Upper lobe of right lung (tissue), 1 donor: ENCODE measurements around the gene KRTAP9-3. TPM values are rescaled to one million over a fixed set of nuclear protein-coding genes. Genes with fewer than 3 reads are reported as not detected.

ENCODE experiments used
- ATAC-seq: fragments of 200-7000 bp; cut with Tn5 transposase; one replicate; pipeline ENCODE4 v1.9.1; 2020; ENCODE audit warnings: mild to moderate bottlenecking, moderate library complexity
- DNase-seq: peaks from one replicate; pipeline ENCODE4 v3.0.0-alpha.2; 2020
- H3K27ac ChIP-seq: fragments of 200-600 bp; one replicate; pipeline ENCODE4 v1.8.0; 2022
- H3K27me3 ChIP-seq: fragments of 200-600 bp; one replicate; pipeline ENCODE4 v1.8.0; 2022; ENCODE audit warnings: mild to moderate bottlenecking
- H3K36me3 ChIP-seq: fragments of 200-600 bp; one replicate; pipeline ENCODE4 v1.8.0; 2022
- H3K4me1 ChIP-seq: fragments of 200-600 bp; one replicate; pipeline ENCODE4 v1.8.0; 2022
- H3K4me3 ChIP-seq: fragments of 200-600 bp; one replicate; pipeline ENCODE4 v1.8.0; 2022; ENCODE audit warnings: mild to moderate bottlenecking
- H3K9me3 ChIP-seq: fragments of 200-600 bp; one replicate; pipeline ENCODE4 v1.8.0; 2022
- intact Hi-C: fragments of 100-400 bp; cut with DNase I; formaldehyde crosslinking; loops from one replicate; pipeline ENCODE4 v1.11.0; 2022
- total RNA-seq: library from RNA; stranded (reverse); fragmentation: NEBNext Ultra II Directional; extraction: Animal tissue kit (Norgen Biotek cat#: 25700); gene quantifications from one replicate; pipeline ENCODE4 v1.2.1, GENCODE V29; 2021
- TF ChIP-seq, protein P1 (sequence below): fragments of 200-600 bp; IDR thresholded peaks from one replicate; pipeline ENCODE4 v1.8.0; 2022; ENCODE audit warnings: antibody characterized with exemption
- donor health status: DM: no; HTN: yes; CAD: no; lungs with severe emphysema.

The KRTAP9-3 gene
- total RNA-seq, 1 donor from 2014 or later, result not detected

DNA sequence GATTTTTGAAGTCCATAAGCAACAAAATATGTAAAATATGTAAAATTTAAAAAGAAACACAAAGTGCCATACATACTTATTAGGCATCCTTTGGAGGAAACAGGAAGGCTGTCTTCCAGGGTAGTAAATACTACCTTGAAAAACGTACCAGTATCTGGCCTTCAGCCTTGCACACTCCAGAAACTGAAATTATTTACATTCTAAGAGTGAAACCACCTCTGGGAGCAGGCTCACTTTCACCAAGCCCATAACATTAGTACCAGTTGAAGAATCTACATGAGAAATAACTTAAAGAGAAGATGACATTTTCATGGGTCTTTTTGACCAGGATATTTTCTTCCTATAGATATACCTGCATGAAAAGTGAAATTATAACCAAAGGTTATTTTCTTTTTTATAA, 36.2 kb upstream of the KRTAP9-3 start:
- H3K36me3 ChIP-seq, result no peaks in the 10 kb centered on the region
- ATAC-seq, result no peak
- intact Hi-C loops, result no loop called here
- no peaks in the 10 kb centered on the region for H3K4me1 ChIP-seq
- H3K9me3 ChIP-seq, result no peaks in the 10 kb centered on the region
- no peak overlapping the region for H3K27ac ChIP-seq
- DNase-seq, result no peak
- H3K27me3 ChIP-seq, result peaks cover 4% of the 10 kb centered on the region
- no peak overlapping the region for H3K4me3 ChIP-seq
- TF ChIP-seq, protein P1, sequence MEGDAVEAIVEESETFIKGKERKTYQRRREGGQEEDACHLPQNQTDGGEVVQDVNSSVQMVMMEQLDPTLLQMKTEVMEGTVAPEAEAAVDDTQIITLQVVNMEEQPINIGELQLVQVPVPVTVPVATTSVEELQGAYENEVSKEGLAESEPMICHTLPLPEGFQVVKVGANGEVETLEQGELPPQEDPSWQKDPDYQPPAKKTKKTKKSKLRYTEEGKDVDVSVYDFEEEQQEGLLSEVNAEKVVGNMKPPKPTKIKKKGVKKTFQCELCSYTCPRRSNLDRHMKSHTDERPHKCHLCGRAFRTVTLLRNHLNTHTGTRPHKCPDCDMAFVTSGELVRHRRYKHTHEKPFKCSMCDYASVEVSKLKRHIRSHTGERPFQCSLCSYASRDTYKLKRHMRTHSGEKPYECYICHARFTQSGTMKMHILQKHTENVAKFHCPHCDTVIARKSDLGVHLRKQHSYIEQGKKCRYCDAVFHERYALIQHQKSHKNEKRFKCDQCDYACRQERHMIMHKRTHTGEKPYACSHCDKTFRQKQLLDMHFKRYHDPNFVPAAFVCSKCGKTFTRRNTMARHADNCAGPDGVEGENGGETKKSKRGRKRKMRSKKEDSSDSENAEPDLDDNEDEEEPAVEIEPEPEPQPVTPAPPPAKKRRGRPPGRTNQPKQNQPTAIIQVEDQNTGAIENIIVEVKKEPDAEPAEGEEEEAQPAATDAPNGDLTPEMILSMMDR, result no peak

DNA sequence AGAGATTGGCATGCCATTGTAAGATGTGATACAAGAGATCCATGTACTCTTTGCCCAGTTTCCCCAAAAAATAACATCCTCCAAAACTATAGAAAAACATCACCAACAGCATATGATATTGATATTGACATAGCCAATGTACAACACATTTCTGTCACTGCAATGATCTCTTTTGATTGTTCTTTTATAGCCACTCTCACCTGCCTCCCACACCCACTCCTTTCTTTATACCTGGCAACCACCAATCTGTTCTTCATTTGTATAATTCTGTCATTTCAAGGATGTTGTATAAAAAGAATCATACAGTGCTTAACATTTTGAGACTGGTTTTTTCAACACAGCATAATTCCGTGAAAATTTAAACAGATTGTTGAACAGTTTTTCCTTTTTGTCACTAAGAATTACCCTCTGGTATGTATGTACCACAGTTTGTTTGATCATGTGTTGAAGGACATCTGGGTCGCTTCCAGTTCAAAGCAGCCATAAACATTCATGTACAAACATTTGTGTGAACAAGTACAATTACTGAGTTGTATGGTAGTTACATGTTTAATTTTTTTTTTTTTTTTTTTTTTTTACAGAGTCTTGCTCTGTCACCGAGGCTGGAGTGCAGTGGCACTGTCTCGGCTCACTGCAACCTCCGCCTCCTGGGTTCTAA, 32.7 kb upstream of the KRTAP9-3 start:
- H3K4me3 ChIP-seq, result no peak overlapping the region
- intact Hi-C loops, result no loop called here
- no peaks in the 10 kb centered on the region for H3K27me3 ChIP-seq
- no peaks in the 10 kb centered on the region for H3K4me1 ChIP-seq
- no peaks in the 10 kb centered on the region for H3K36me3 ChIP-seq
- DNase-seq, result no peak
- no peak overlapping the region for H3K27ac ChIP-seq
- no peaks in the 10 kb centered on the region for H3K9me3 ChIP-seq
- TF ChIP-seq, protein P1, result no peak
- no peak for ATAC-seq

DNA sequence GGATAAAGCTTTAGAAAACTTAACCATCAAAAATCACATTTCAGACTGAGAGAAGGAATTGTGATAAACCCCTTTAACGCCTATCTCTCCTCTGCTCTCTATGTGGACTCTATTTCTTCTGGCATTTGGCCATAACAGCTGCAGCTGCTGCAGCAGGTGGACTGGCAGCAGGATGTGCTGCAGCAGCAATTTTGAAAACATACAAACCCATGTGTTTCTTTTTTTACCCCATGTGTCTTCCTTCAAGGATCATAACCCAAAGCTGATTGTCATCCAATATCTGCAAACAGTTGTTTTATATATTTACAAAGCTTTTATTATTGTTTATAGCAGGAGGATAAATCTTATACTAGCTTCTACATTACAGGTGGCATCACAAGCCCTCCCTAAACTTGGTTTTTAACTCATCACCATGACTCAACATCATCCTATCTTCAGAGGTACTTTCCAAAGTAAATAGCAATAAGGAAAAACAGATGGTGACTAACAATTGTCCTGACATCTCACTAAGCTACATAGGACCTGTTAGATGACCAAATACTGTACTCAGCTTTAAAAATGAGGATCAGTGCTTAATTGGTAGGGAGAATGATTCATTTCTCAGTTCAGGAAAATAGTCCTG, 20.3 kb upstream of the KRTAP9-3 start:
- DNase-seq (no peak), ATAC-seq (no peak)
- Histone ChIP-seq H3K4me3 (no peak overlapping the region), H3K9me3 (no peaks in the 10 kb centered on the region), H3K4me1 (no peaks in the 10 kb centered on the region), H3K27me3 (peaks cover 5% of the 10 kb centered on the region), H3K27ac (no peak overlapping the region), H3K36me3 (no peaks in the 10 kb centered on the region)
- intact Hi-C loops, result no loop called here
- TF ChIP-seq, protein P1, result no peak

DNA sequence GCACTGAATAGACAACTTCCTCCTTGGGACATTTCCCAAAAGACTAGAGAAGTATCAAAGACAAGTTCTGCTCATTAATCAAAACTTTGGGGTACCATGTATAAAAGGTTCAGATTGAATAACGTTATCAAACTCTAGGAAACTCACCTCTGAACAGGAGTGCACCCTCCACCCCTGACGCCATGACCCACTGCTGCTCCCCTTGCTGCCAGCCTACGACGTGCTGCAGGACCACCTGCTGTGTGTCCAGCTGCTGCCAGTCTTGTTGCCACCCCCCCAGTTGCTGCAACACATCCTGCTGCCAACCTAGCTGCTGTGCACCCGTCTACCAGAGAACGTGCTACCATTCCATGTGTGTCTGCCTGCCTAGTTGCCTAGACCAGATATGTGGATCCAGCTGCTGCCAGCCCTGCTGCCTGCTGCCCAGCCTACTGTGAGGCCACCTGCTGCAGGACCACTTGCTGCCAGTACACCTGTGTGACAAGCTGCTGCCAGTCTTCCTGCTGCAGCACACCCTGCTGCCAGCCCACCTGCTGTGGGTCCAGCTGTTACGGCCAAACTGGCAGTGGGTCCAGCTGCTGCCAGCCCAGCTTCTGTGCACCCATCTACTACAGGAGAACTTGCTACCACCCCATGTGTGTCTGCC, 19.6 kb upstream of the KRTAP9-3 start:
- no peak overlapping the region for H3K27ac ChIP-seq
- no peaks in the 10 kb centered on the region for H3K36me3 ChIP-seq
- ATAC-seq (no peak), DNase-seq (no peak)
- intact Hi-C loops, result no loop called here
- TF ChIP-seq, protein P1, result no peak
- no peak overlapping the region for H3K4me3 ChIP-seq
- H3K4me1 ChIP-seq, result no peaks in the 10 kb centered on the region
- H3K27me3 ChIP-seq, result peaks cover 7% of the 10 kb centered on the region
- no peaks in the 10 kb centered on the region for H3K9me3 ChIP-seq

DNA sequence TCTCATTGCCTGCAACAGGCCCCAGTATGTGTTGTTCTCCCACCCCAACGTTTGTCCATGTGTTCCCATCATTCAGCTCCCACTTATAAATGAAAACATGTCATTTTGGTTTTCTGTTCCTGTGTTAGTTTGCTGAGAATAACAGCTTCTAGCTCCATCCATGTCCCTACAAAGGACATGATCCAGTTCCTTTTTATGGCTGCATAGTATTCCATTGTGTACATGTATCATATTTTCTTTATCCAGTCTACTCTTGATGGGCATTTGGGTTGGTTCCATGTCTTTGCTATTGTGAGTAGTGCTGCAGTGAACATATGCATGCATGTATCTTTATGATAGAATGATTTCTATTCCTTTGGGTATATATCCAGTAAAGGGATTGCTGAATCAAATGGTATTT, 16.6 kb upstream of the KRTAP9-3 start:
- intact Hi-C loops, result no loop called here
- H3K36me3 ChIP-seq, result no peaks in the 10 kb centered on the region
- no peaks in the 10 kb centered on the region for H3K4me1 ChIP-seq
- H3K27ac ChIP-seq, result no peak overlapping the region
- H3K27me3 ChIP-seq, result peaks cover 7% of the 10 kb centered on the region
- TF ChIP-seq, protein P1, result no peak
- no peak for DNase-seq
- no peaks in the 10 kb centered on the region for H3K9me3 ChIP-seq
- H3K4me3 ChIP-seq, result no peak overlapping the region
- ATAC-seq, result no peak
